GM12878 (cell line): ENCODE results near the gene NFE2. TPM values are rescaled to one million over a fixed set of nuclear protein-coding genes. Genes with fewer than 3 reads are reported as not detected.
A peak's percentile ranks its signal among the peaks of the same experiment; 100 is the strongest.

ENCODE experiments used
- ATF7 ChIP-seq: fragments of 450-650 bp; IDR thresholded peaks from 2 replicates; pipeline ENCODE4 v1.6.1; 2016; ENCODE audit warnings: low read depth, mild to moderate bottlenecking
- CBFB ChIP-seq: IDR thresholded peaks from 2 replicates; pipeline ENCODE4 v1.6.1; 2016; ENCODE audit warnings: antibody characterized with exemption, low read depth
- CBX3 ChIP-seq: fragments of 200-600 bp; sonication (generic); IDR thresholded peaks from 2 replicates; pipeline ENCODE4 v1.6.1; 2016; ENCODE audit warnings: low read depth, borderline replicate concordance
- CBX5 ChIP-seq: sonication (generic); IDR thresholded peaks from 2 replicates; pipeline ENCODE4 v1.6.1; 2016; ENCODE audit warnings: low read depth, moderate library complexity, mild to moderate bottlenecking, inconsistent platforms
- ETV6 ChIP-seq, 2 experiments: fragments of 450-650 bp in 1 of 2; IDR thresholded peaks in 1 of 2; conservative IDR thresholded peaks in 1 of 2; 2 replicates each; pipeline ENCODE4 v1.6.1; 2014; ENCODE audit warnings: antibody characterized with exemption in 1 of 2, borderline replicate concordance in 1 of 2, low read depth in 1 of 2, mild to moderate bottlenecking in 1 of 2, moderate library complexity in 1 of 2
- FOXK2 ChIP-seq: fragments of 450-650 bp; IDR thresholded peaks from 2 replicates; pipeline ENCODE4 v1.6.1; 2017; ENCODE audit warnings: mild to moderate bottlenecking, moderate library complexity
- JUNB ChIP-seq: IDR thresholded peaks from 2 replicates; pipeline ENCODE4 v1.6.1; 2016; ENCODE audit warnings: antibody characterized with exemption, mild to moderate bottlenecking
- KLF5 ChIP-seq: fragments of 450-650 bp; IDR thresholded peaks from 2 replicates; pipeline ENCODE4 v1.6.1; 2014; ENCODE audit warnings: mild to moderate bottlenecking; ENCODE audit not compliant: partially characterized antibody
- MXI1 ChIP-seq: fragments of 150-350 bp; IDR thresholded peaks from 2 replicates; pipeline ENCODE4 v1.6.1; 2011; ENCODE audit warnings: low read depth, mild to moderate bottlenecking, inconsistent platforms, low read length, improper control_type of control experiment
- NBN ChIP-seq: fragments of 450-650 bp; IDR thresholded peaks from 2 replicates; pipeline ENCODE4 v1.6.1; 2016
- NFXL1 ChIP-seq: fragments of 450-650 bp; IDR thresholded peaks from 2 replicates; pipeline ENCODE4 v1.6.1; 2017; ENCODE audit warnings: antibody characterized with exemption, mild to moderate bottlenecking, borderline replicate concordance
- NRF1 ChIP-seq: conservative IDR thresholded peaks from 2 replicates; pipeline ENCODE4 v1.6.1; 2011; ENCODE audit warnings: mild to moderate bottlenecking, low read depth, low read length, improper control_type of control experiment
- RB1 ChIP-seq: fragments of 450-650 bp; formaldehyde crosslinking; IDR thresholded peaks from 2 replicates; pipeline ENCODE4 v1.6.1; 2017; ENCODE audit warnings: mild to moderate bottlenecking, borderline replicate concordance
- RCOR1 ChIP-seq: conservative IDR thresholded peaks from 2 replicates; pipeline ENCODE4 v1.6.1; 2012; ENCODE audit warnings: low read depth, low read length, improper control_type of control experiment
- RUNX3 ChIP-seq: IDR thresholded peaks from 2 replicates; pipeline ENCODE4 v1.6.1; 2012; ENCODE audit warnings: low read length, inconsistent platforms
- SIN3A ChIP-seq: IDR thresholded peaks from 2 replicates; pipeline ENCODE4 v1.6.1; 2012; ENCODE audit warnings: low read depth, low read length, improper control_type of control experiment
- STAT3 ChIP-seq: IDR thresholded peaks from 2 replicates; pipeline ENCODE4 v1.6.1; 2011; ENCODE audit warnings: low read depth, low read length, improper control_type of control experiment
- SUZ12 ChIP-seq: fragments of 200-600 bp; sonication (generic); IDR thresholded peaks from one replicate; pipeline ENCODE4 v1.6.1; 2018; ENCODE audit warnings: antibody characterized with exemption, mild to moderate bottlenecking; ENCODE audit not compliant: unreplicated experiment
- TARDBP ChIP-seq: IDR thresholded peaks from 2 replicates; pipeline ENCODE4 v1.6.1; 2016; ENCODE audit warnings: borderline replicate concordance
- WRNIP1 ChIP-seq: IDR thresholded peaks from 2 replicates; pipeline ENCODE4 v1.6.1; 2011; ENCODE audit warnings: low read depth, low read length, improper control_type of control experiment, borderline replicate concordance
- YY1 ChIP-seq: IDR thresholded peaks from 2 replicates; pipeline ENCODE4 v1.6.1; 2011; ENCODE audit warnings: low read depth, mild to moderate bottlenecking, low read length
- ZSCAN29 ChIP-seq: fragments of 450-650 bp; IDR thresholded peaks from 2 replicates; pipeline ENCODE4 v1.6.1; 2017; ENCODE audit warnings: mild to moderate bottlenecking, moderate library complexity
- polyA plus RNA-seq, 11 experiments: library from polyadenylated mRNA; depleted of rRNA in 4 of 11; unstranded in 6 of 11; stranded (reverse) in 5 of 11; fragments of >200 nt; fragmentation: Nextera tagmentation in 4 of 11; fragmentation: Illumina TruSeq in 1 of 11; extraction: Ambion mirVana in 4 of 11; extraction: Trizol in 1 of 11; gene quantifications; 1 replicate in 1 of 11; 2 replicates in 10 of 11; pipeline versions ENCODE4 v1.2.1 to v1.2.3, GENCODE V29; 2011 to 2016; ENCODE audit warnings: inconsistent platforms in 2 of 11, missing spikeins in 2 of 11, low read depth in 1 of 11
- total RNA-seq, 4 experiments: library from RNA; depleted of rRNA in 3 of 4; stranded (reverse); fragments of >200 nt in 3 of 4; fragmentation: Illumina TruSeq in 1 of 4; extraction: Trizol in 1 of 4; gene quantifications; 2 replicates each; pipeline versions ENCODE4 v1.2.1 to v1.2.3, GENCODE V29; 2013 to 2021
- TF ChIP-seq, protein P1 (sequence below): fragments of 450-650 bp; IDR thresholded peaks from 2 replicates; pipeline ENCODE4 v1.6.1; 2016; ENCODE audit warnings: mild to moderate bottlenecking
- TF ChIP-seq, protein P2 (sequence below): fragments of 450-650 bp; conservative IDR thresholded peaks from 2 replicates; pipeline ENCODE4 v1.6.1; 2017; ENCODE audit warnings: mild to moderate bottlenecking, moderate library complexity
- TF ChIP-seq, protein P3 (sequence below): IDR thresholded peaks from 2 replicates; pipeline ENCODE4 v1.6.1; 2011; ENCODE audit warnings: borderline replicate concordance, low read depth, mild to moderate bottlenecking, moderate library complexity, mixed read lengths, low read length; ENCODE audit not compliant: insufficient read depth; ENCODE audit errors: extremely low read length
- TF ChIP-seq, protein P4 (sequence below): fragments of 450-650 bp; IDR thresholded peaks from 2 replicates; pipeline ENCODE4 v1.6.1; 2017; ENCODE audit warnings: mild to moderate bottlenecking, moderate library complexity

NFE2 gene
- total and polyA plus RNA-seq, 10 of the 15 experiments (the other 5 are each of a cell fraction or from before 2014, with no cell fraction given), result 0.06 to 0.28 TPM; not detected in 8

DNA sequence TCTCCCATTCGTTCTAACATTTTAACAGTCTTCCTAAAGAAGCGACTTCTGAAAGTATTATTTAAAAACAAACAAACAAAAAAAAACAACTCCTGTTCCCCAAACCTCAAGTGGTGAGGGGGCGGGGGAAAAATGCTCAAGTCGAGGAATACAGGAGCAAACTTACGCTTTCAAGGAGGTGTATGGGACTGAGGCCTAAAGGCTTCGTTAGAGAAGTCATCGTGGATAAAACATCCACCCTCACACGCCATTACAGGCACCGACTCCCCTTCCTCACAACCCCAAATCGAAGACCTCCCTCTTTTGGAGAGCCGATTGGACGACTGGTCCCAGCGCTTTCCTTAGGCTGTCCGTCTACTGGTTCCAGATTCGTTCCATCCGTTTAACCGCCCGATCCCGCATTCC lies 21.6 kb downstream of the NFE2 start (continued):
- TF ChIP-seq, protein P1, sequence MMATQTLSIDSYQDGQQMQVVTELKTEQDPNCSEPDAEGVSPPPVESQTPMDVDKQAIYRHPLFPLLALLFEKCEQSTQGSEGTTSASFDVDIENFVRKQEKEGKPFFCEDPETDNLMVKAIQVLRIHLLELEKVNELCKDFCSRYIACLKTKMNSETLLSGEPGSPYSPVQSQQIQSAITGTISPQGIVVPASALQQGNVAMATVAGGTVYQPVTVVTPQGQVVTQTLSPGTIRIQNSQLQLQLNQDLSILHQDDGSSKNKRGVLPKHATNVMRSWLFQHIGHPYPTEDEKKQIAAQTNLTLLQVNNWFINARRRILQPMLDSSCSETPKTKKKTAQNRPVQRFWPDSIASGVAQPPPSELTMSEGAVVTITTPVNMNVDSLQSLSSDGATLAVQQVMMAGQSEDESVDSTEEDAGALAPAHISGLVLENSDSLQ, result no peak
- peak; percentile 87; the same call in 1 of the 2 replicates for TF ChIP-seq NBN
- TF ChIP-seq CBX3, result no peak
- TF ChIP-seq TARDBP, result no peak
- TF ChIP-seq WRNIP1, result no peak; the same call in 1 of the 2 replicates
- no peak for TF ChIP-seq CBFB
- TF ChIP-seq, protein P2, sequence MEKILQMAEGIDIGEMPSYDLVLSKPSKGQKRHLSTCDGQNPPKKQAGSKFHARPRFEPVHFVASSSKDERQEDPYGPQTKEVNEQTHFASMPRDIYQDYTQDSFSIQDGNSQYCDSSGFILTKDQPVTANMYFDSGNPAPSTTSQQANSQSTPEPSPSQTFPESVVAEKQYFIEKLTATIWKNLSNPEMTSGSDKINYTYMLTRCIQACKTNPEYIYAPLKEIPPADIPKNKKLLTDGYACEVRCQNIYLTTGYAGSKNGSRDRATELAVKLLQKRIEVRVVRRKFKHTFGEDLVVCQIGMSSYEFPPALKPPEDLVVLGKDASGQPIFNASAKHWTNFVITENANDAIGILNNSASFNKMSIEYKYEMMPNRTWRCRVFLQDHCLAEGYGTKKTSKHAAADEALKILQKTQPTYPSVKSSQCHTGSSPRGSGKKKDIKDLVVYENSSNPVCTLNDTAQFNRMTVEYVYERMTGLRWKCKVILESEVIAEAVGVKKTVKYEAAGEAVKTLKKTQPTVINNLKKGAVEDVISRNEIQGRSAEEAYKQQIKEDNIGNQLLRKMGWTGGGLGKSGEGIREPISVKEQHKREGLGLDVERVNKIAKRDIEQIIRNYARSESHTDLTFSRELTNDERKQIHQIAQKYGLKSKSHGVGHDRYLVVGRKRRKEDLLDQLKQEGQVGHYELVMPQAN, result peak; percentile 10; the same call in 1 of the 2 replicates
- TF ChIP-seq, protein P3, sequence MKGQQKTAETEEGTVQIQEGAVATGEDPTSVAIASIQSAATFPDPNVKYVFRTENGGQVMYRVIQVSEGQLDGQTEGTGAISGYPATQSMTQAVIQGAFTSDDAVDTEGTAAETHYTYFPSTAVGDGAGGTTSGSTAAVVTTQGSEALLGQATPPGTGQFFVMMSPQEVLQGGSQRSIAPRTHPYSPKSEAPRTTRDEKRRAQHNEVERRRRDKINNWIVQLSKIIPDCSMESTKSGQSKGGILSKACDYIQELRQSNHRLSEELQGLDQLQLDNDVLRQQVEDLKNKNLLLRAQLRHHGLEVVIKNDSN, result no peak
- no peak; the same call in 1 of the 2 replicates for TF ChIP-seq RB1
- no peak for TF ChIP-seq ETV6 (conservative IDR thresholded peaks at IDR 0.05 in 1 of 2, IDR thresholded peaks at IDR 0.05 in 1 of 2; ENCODE audit: borderline replicate concordance in 1 of 2, low read depth in 1 of 2)
- TF ChIP-seq STAT3, result no peak
- no peak for TF ChIP-seq SIN3A
- no peak for TF ChIP-seq NFXL1
- TF ChIP-seq ZSCAN29, result no peak
- TF ChIP-seq RCOR1, result 0 out of 2 replicates have a peak, but pooled peaks have one; percentile 37
- TF ChIP-seq SUZ12, result no peak
- TF ChIP-seq MXI1, result no peak
- no peak for TF ChIP-seq ATF7
- TF ChIP-seq CBX5, result no peak
- TF ChIP-seq RUNX3, result peak; percentile 48; the same call in 1 of the 2 replicates
- TF ChIP-seq JUNB, result no peak
- TF ChIP-seq YY1, result peak; percentile 36; the same call in 1 of the 2 replicates
- no peak for TF ChIP-seq FOXK2
- no peak for TF ChIP-seq NRF1
- TF ChIP-seq KLF5, result no peak
- TF ChIP-seq, protein P4, sequence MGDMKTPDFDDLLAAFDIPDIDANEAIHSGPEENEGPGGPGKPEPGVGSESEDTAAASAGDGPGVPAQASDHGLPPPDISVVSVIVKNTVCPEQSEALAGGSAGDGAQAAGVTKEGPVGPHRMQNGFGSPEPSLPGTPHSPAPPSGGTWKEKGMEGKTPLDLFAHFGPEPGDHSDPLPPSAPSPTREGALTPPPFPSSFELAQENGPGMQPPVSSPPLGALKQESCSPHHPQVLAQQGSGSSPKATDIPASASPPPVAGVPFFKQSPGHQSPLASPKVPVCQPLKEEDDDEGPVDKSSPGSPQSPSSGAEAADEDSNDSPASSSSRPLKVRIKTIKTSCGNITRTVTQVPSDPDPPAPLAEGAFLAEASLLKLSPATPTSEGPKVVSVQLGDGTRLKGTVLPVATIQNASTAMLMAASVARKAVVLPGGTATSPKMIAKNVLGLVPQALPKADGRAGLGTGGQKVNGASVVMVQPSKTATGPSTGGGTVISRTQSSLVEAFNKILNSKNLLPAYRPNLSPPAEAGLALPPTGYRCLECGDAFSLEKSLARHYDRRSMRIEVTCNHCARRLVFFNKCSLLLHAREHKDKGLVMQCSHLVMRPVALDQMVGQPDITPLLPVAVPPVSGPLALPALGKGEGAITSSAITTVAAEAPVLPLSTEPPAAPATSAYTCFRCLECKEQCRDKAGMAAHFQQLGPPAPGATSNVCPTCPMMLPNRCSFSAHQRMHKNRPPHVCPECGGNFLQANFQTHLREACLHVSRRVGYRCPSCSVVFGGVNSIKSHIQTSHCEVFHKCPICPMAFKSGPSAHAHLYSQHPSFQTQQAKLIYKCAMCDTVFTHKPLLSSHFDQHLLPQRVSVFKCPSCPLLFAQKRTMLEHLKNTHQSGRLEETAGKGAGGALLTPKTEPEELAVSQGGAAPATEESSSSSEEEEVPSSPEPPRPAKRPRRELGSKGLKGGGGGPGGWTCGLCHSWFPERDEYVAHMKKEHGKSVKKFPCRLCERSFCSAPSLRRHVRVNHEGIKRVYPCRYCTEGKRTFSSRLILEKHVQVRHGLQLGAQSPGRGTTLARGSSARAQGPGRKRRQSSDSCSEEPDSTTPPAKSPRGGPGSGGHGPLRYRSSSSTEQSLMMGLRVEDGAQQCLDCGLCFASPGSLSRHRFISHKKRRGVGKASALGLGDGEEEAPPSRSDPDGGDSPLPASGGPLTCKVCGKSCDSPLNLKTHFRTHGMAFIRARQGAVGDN, result no peak
